Neural cell (in vitro differentiated cells): ENCODE results near the gene G2E3.

ENCODE experiments used
- EZH2 ChIP-seq: fragments of 200-600, 300-800 bp; shearing (Covaris generic), sonication (generic); IDR thresholded peaks from 2 replicates; pipeline ENCODE4 v1.6.1; 2014; ENCODE audit warnings: antibody characterized with exemption, low read length, borderline replicate concordance, mild to moderate bottlenecking; ENCODE audit not compliant: insufficient read depth, poor library complexity, severe bottlenecking
- POLR2AphosphoS5 ChIP-seq: IDR thresholded peaks from 2 replicates; pipeline ENCODE4 v1.6.1; 2012
- REST ChIP-seq: IDR thresholded peaks from 2 replicates; pipeline ENCODE4 v1.6.1; 2012; ENCODE audit warnings: borderline replicate concordance
- SMC3 ChIP-seq: fragments of 450-650 bp; conservative IDR thresholded peaks from 2 replicates; pipeline ENCODE4 v1.6.1; 2014; ENCODE audit warnings: antibody characterized with exemption, mild to moderate bottlenecking, moderate library complexity; ENCODE audit not compliant: poor library complexity
- TAF1 ChIP-seq: IDR thresholded peaks from 2 replicates; pipeline ENCODE4 v1.6.1; 2012; ENCODE audit warnings: low read depth
- TF ChIP-seq, protein P1 (sequence below): fragments of 450-650 bp; IDR thresholded peaks from 2 replicates; pipeline ENCODE4 v1.5.1; 2014; ENCODE audit warnings: antibody characterized with exemption, mild to moderate bottlenecking, moderate library complexity; ENCODE audit not compliant: poor library complexity, severe bottlenecking

- TF ChIP-seq, protein P1, sequence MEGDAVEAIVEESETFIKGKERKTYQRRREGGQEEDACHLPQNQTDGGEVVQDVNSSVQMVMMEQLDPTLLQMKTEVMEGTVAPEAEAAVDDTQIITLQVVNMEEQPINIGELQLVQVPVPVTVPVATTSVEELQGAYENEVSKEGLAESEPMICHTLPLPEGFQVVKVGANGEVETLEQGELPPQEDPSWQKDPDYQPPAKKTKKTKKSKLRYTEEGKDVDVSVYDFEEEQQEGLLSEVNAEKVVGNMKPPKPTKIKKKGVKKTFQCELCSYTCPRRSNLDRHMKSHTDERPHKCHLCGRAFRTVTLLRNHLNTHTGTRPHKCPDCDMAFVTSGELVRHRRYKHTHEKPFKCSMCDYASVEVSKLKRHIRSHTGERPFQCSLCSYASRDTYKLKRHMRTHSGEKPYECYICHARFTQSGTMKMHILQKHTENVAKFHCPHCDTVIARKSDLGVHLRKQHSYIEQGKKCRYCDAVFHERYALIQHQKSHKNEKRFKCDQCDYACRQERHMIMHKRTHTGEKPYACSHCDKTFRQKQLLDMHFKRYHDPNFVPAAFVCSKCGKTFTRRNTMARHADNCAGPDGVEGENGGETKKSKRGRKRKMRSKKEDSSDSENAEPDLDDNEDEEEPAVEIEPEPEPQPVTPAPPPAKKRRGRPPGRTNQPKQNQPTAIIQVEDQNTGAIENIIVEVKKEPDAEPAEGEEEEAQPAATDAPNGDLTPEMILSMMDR = no peak
- TF ChIP-seq EZH2 (no peak), REST (no peak), POLR2AphosphoS5 (no peak), TAF1 (no peak), SMC3 (no peak)
Observed at GRCh38 chr14:30610787-30611343, 51.9 kb downstream of the G2E3 start.
